H9 (cell line): Measurements from ENCODE around the gene SIGLEC10. TPM values are rescaled to one million over a fixed set of nuclear protein-coding genes. Genes with fewer than 3 reads are reported as not detected.

Experiments used
- DNase-seq: peaks from one replicate; pipeline ENCODE4 v3.0.0-alpha.2; 2017
- H2AFZ ChIP-seq: one replicate; pipeline ENCODE4 v1.6.1; 2013; ENCODE audit warnings: mild to moderate bottlenecking, low read length, control low read depth, moderate library complexity
- H2AK5ac ChIP-seq: 2 replicates; pipeline ENCODE4 v1.6.1; 2013; ENCODE audit warnings: low read length, control low read depth, mixed read lengths; ENCODE audit not compliant: insufficient read length
- H2BK120ac ChIP-seq: one replicate; pipeline ENCODE4 v1.6.1; 2013; ENCODE audit warnings: low read depth, mild to moderate bottlenecking, low read length, control low read depth, inconsistent platforms; ENCODE audit not compliant: poor library complexity, severe bottlenecking
- H2BK12ac ChIP-seq: 2 replicates; pipeline ENCODE4 v1.6.1; 2013; ENCODE audit warnings: low read length, control low read depth, mixed read lengths, low read depth; ENCODE audit not compliant: insufficient read length
- H2BK15ac ChIP-seq: 2 replicates; pipeline ENCODE4 v1.6.1; 2013; ENCODE audit warnings: low read depth, low read length, control low read depth
- H2BK20ac ChIP-seq: one replicate; pipeline ENCODE4 v1.6.1; 2013; ENCODE audit warnings: low read depth, mild to moderate bottlenecking, low read length, control low read depth, inconsistent platforms; ENCODE audit not compliant: poor library complexity, severe bottlenecking
- H2BK5ac ChIP-seq: 2 replicates; pipeline ENCODE4 v1.6.1; 2013; ENCODE audit warnings: low read length, control low read depth, mixed read lengths; ENCODE audit not compliant: insufficient read length
- H3K14ac ChIP-seq: 2 replicates; pipeline ENCODE4 v1.6.1; 2013; ENCODE audit warnings: low read length, control low read depth; ENCODE audit not compliant: insufficient read depth
- H3K18ac ChIP-seq: 2 replicates; pipeline ENCODE4 v1.6.1; 2013; ENCODE audit warnings: low read depth, mild to moderate bottlenecking, mixed read lengths, low read length, control low read depth; ENCODE audit not compliant: insufficient read length
- H3K23ac ChIP-seq: 2 replicates; pipeline ENCODE4 v1.6.1; 2013; ENCODE audit warnings: low read length, control low read depth, mixed read lengths, low read depth; ENCODE audit not compliant: insufficient read length
- H3K23me2 ChIP-seq: 2 replicates; pipeline ENCODE4 v1.6.1; 2013; ENCODE audit warnings: low read depth, mild to moderate bottlenecking, mixed read lengths, low read length, control low read depth; ENCODE audit not compliant: insufficient read length, poor library complexity, severe bottlenecking
- H3K27ac ChIP-seq: 2 replicates; pipeline ENCODE4 v1.5.1; 2013; ENCODE audit warnings: low read length, control low read depth, mixed read lengths, low read depth; ENCODE audit not compliant: insufficient read length
- H3K27me3 ChIP-seq: 2 replicates; pipeline ENCODE4 v1.6.1; 2013; ENCODE audit warnings: low read length, control low read depth, inconsistent platforms; ENCODE audit not compliant: insufficient read depth
- H3K4ac ChIP-seq: 2 replicates; pipeline ENCODE4 v1.6.1; 2013; ENCODE audit warnings: low read depth, mild to moderate bottlenecking, control low read depth, inconsistent platforms, low read length, moderate library complexity
- H3K4me1 ChIP-seq: 2 replicates; pipeline ENCODE4 v1.6.1; 2013; ENCODE audit warnings: low read length, control low read depth, inconsistent platforms; ENCODE audit not compliant: insufficient read depth
- H3K4me2 ChIP-seq: 2 replicates; pipeline ENCODE4 v1.6.1; 2013; ENCODE audit warnings: low read length, control low read depth, mixed read lengths; ENCODE audit not compliant: insufficient read length, insufficient read depth
- H3K56ac ChIP-seq: 2 replicates; pipeline ENCODE4 v1.6.1; 2013; ENCODE audit warnings: low read depth, mild to moderate bottlenecking, mixed read lengths, low read length, control low read depth; ENCODE audit not compliant: insufficient read length
- H3K79me1 ChIP-seq: 2 replicates; pipeline ENCODE4 v1.6.1; 2013; ENCODE audit warnings: low read depth, mild to moderate bottlenecking, moderate library complexity, low read length, control low read depth, inconsistent platforms; ENCODE audit not compliant: insufficient read depth, poor library complexity, severe bottlenecking
- H3K79me2 ChIP-seq: 2 replicates; pipeline ENCODE4 v1.6.1; 2013; ENCODE audit warnings: low read length, control low read depth, inconsistent platforms; ENCODE audit not compliant: insufficient read depth
- H3K9ac ChIP-seq: 2 replicates; pipeline ENCODE4 v1.6.1; 2013; ENCODE audit warnings: low read length, control low read depth, mixed read lengths; ENCODE audit not compliant: insufficient read length; ENCODE audit errors: extremely low read depth
- H3K9me3 ChIP-seq: one replicate; pipeline ENCODE4 v1.6.1; 2013; ENCODE audit warnings: low read depth, low read length, inconsistent platforms; ENCODE audit not compliant: control insufficient read depth
- H3T11ph ChIP-seq: one replicate; pipeline ENCODE4 v1.6.1; 2013; ENCODE audit warnings: mild to moderate bottlenecking, low read length, control low read depth, inconsistent platforms
- H4K20me1 ChIP-seq: one replicate; pipeline ENCODE4 v1.6.1; 2013; ENCODE audit not compliant: control insufficient read depth, insufficient read length, insufficient read depth
- H4K5ac ChIP-seq: 2 replicates; pipeline ENCODE4 v1.6.1; 2013; ENCODE audit warnings: low read depth, mild to moderate bottlenecking, mixed read lengths, low read length, control low read depth; ENCODE audit not compliant: insufficient read length
- H4K8ac ChIP-seq: replicated peaks from 2 replicates; pipeline ENCODE4 v1.6.1; 2013; ENCODE audit warnings: low read length, control low read depth, mixed read lengths, low read depth; ENCODE audit not compliant: insufficient read length
- H4K91ac ChIP-seq: 2 replicates; pipeline ENCODE4 v1.6.1; 2013; ENCODE audit warnings: low read depth, mild to moderate bottlenecking, moderate library complexity, mixed read lengths, low read length, control low read depth; ENCODE audit not compliant: insufficient read length
- H3K27ac Mint-ChIP-seq, 3 experiments: 2 replicates in 2 of 3; 3 replicates in 1 of 3; pipeline ENCODE4 v1.8.0; 2020 to 2021; ENCODE audit warnings: mixed read lengths in 3 of 3, mild to moderate bottlenecking in 1 of 3, moderate library complexity in 1 of 3
- H3K27me3 Mint-ChIP-seq: 2 replicates; pipeline ENCODE4 v1.8.0; 2021; ENCODE audit warnings: low read depth, mild to moderate bottlenecking, moderate library complexity, mixed read lengths
- H3K36me3 Mint-ChIP-seq, 3 experiments: 2 replicates in 2 of 3; 3 replicates in 1 of 3; pipeline ENCODE4 v1.8.0; 2020 to 2021; ENCODE audit warnings: low read depth in 3 of 3, mixed read lengths in 3 of 3; ENCODE audit not compliant: insufficient read depth in 1 of 3
- H3K4me1 Mint-ChIP-seq, 2 experiments: 2 replicates each; pipeline ENCODE4 v1.8.0; 2020; ENCODE audit warnings: mixed read lengths in 2 of 2
- H3K4me3 Mint-ChIP-seq, 2 experiments: 2 replicates in 1 of 2; 3 replicates in 1 of 2; pipeline ENCODE4 v1.8.0; 2020 to 2021; ENCODE audit warnings: mild to moderate bottlenecking in 2 of 2, mixed read lengths in 2 of 2, moderate library complexity in 1 of 2
- H3K9me3 Mint-ChIP-seq, 2 experiments: 2 replicates in 1 of 2; 3 replicates in 1 of 2; pipeline ENCODE4 v1.8.0; 2020; ENCODE audit warnings: mild to moderate bottlenecking in 2 of 2, mixed read lengths in 2 of 2, moderate library complexity in 1 of 2
- WGBS: extraction: QIAGEN DNeasy Blood & Tissue Kit; methylation state at CpG from one replicate; pipeline ENCODE4 v1.1.7; 2013; ENCODE audit warnings: missing lambda C conversion rate, low lambda C conversion rate, mixed read lengths; ENCODE audit not compliant: insufficient read length; ENCODE audit errors: extremely low coverage; 5-methylcytosine and 5-hydroxymethylcytosine counted together
- total RNA-seq: library from RNA; stranded (reverse); gene quantifications from 2 replicates; pipeline ENCODE4 v1.2.1, GENCODE V29; 2021
- TF ChIP-seq, protein P1 (sequence below): fragments of 200-600 bp; sonication (generic); conservative IDR thresholded peaks from 3 replicates; pipeline ENCODE4 v1.8.0; 2021; ENCODE audit warnings: antibody characterized with exemption, mild to moderate bottlenecking

Gene SIGLEC10
- total RNA-seq, 1 experiment from 2014 or later: not detected

DNA sequence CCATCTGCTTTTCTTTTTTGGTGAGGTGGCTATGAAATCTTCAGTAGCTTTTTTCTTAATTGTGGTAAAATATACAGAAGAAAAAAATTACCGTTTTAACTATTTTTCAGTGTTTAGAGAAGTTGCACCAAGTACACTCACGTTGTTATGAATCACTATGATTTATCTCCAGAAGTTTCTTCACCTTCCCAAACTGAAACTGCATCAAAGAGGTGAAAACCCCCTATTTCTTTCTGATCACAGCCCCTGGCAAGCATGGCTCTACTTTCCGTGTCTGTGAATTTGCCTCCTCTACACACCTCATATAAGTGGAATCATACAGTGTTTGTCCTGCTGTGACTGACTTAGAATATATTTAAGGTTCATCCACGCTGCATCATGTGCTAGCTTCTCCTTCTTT, 15.6 kb upstream of the SIGLEC10 start:
- Histone ChIP-seq H2BK12ac (no peak overlapping the region), H3K4me1 (no peaks in the 10 kb centered on the region), H3K79me1 (no peaks in the 10 kb centered on the region), H4K91ac (no peak overlapping the region), H4K5ac (no peak overlapping the region), H3K14ac (no peak overlapping the region), H3T11ph (no peak overlapping the region), H3K18ac (no peak overlapping the region), H4K20me1 (no peaks in the 10 kb centered on the region), H2AFZ (no peak overlapping the region), H3K4me2 (no peak overlapping the region), H2AK5ac (no peak overlapping the region), H3K79me2 (no peaks in the 10 kb centered on the region), H3K27me3 (no peaks in the 10 kb centered on the region), H3K56ac (no peak overlapping the region), H2BK15ac (no peak overlapping the region), H3K23me2 (no peaks in the 10 kb centered on the region), H3K9ac (no peak overlapping the region), H2BK20ac (no peak overlapping the region), H3K23ac (no peak overlapping the region), H2BK5ac (no peak overlapping the region), H4K8ac (no peak overlapping the region), H3K27ac (no peak overlapping the region), H3K9me3 (no peaks in the 10 kb centered on the region), H2BK120ac (no peak overlapping the region), H3K4ac (no peak overlapping the region)
- TF ChIP-seq, protein P1, sequence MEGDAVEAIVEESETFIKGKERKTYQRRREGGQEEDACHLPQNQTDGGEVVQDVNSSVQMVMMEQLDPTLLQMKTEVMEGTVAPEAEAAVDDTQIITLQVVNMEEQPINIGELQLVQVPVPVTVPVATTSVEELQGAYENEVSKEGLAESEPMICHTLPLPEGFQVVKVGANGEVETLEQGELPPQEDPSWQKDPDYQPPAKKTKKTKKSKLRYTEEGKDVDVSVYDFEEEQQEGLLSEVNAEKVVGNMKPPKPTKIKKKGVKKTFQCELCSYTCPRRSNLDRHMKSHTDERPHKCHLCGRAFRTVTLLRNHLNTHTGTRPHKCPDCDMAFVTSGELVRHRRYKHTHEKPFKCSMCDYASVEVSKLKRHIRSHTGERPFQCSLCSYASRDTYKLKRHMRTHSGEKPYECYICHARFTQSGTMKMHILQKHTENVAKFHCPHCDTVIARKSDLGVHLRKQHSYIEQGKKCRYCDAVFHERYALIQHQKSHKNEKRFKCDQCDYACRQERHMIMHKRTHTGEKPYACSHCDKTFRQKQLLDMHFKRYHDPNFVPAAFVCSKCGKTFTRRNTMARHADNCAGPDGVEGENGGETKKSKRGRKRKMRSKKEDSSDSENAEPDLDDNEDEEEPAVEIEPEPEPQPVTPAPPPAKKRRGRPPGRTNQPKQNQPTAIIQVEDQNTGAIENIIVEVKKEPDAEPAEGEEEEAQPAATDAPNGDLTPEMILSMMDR: no peak
- Mint-ChIP-seq H3K4me3 (no peak overlapping the region), H3K27me3 (peaks cover 56% of the 10 kb centered on the region), H3K9me3 (peaks cover 0 to 21% of the 10 kb centered on the region in 2 experiments; a peak in 3 of 5 replicates), H3K36me3 (no peaks in the 10 kb centered on the region), H3K4me1 (peaks cover 0 to under 1% of the 10 kb centered on the region in 2 experiments; a peak in 2 of 4 replicates), H3K27ac (no peak overlapping the region)
- no CpG with 5 or more reads among the region's 4 CpGs for WGBS
- DNase-seq: no peak
